Activated naive CD8-positive, alpha-beta T cell treated with anti-CD3 and anti-CD28 coated beads, Interleukin-2, amount 50 U/mL, for 24 hours (primary cell): ENCODE measurements around the gene PCDHGA9.
"Not testable (repeated sequence)": the region's sequence is repeated elsewhere in the genome, so short reads cannot be mapped to it uniquely, and the experiment has no call there.

Source experiments
- ATAC-seq: fragments of 150-1000 bp; cut with Tn5 transposase; one replicate; pipeline ENCODE4 v1.10.0; 2021
- DNase-seq: peaks from one replicate; pipeline ENCODE4 v3.0.0; 2021
- H3K27ac Mint-ChIP-seq: one replicate; pipeline ENCODE4 v1.8.0; 2021; ENCODE audit warnings: mild to moderate bottlenecking, mixed read lengths
- H3K27me3 Mint-ChIP-seq: one replicate; pipeline ENCODE4 v1.8.0; 2021; ENCODE audit warnings: mixed read lengths
- H3K36me3 Mint-ChIP-seq: one replicate; pipeline ENCODE4 v1.8.0; 2021; ENCODE audit warnings: low read depth, mixed read lengths
- H3K4me1 Mint-ChIP-seq: one replicate; pipeline ENCODE4 v1.8.0; 2021; ENCODE audit warnings: mixed read lengths
- H3K4me3 Mint-ChIP-seq: one replicate; pipeline ENCODE4 v1.8.0; 2021; ENCODE audit warnings: mild to moderate bottlenecking, moderate library complexity, mixed read lengths
- H3K9me3 Mint-ChIP-seq: one replicate; pipeline ENCODE4 v1.8.0; 2021; ENCODE audit warnings: mixed read lengths

Gene PCDHGA9

DNA sequence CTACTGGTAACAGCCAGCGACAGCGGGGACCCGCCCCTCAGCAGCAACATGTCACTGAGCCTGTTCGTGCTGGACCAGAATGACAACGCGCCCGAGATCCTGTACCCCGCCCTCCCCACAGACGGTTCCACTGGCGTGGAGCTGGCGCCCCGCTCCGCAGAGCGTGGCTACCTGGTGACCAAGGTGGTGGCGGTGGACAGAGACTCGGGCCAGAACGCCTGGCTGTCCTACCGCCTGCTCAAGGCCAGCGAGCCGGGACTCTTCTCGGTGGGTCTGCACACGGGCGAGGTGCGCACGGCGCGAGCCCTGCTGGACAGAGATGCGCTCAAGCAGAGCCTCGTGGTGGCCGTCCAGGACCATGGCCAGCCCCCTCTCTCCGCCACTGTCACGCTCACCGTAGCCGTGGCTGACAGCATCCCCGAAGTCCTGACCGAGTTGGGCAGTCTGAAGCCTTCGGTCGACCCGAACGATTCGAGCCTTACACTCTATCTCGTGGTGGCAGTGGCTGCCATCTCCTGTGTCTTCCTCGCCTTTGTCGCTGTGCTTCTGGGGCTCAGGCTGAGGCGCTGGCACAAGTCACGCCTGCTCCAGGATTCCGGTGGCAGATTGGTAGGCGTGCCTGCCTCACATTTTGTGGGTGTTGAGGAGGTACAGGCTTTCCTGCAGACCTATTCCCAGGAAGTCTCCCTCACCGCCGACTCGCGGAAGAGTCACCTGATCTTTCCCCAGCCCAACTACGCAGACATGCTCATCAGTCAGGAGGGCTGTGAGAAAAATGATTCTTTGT is 8.0 kb upstream of the PCDHGA9 start:
- H3K27ac Mint-ChIP-seq, DNase-seq, H3K4me3 Mint-ChIP-seq, H3K4me1 Mint-ChIP-seq, ATAC-seq: not testable (repeated sequence)
- H3K36me3 Mint-ChIP-seq: peaks cover 18% of the 10 kb centered on the region
- H3K27me3 Mint-ChIP-seq: peaks cover 69% of the 10 kb centered on the region
- H3K9me3 Mint-ChIP-seq: peaks cover 41% of the 10 kb centered on the region

DNA sequence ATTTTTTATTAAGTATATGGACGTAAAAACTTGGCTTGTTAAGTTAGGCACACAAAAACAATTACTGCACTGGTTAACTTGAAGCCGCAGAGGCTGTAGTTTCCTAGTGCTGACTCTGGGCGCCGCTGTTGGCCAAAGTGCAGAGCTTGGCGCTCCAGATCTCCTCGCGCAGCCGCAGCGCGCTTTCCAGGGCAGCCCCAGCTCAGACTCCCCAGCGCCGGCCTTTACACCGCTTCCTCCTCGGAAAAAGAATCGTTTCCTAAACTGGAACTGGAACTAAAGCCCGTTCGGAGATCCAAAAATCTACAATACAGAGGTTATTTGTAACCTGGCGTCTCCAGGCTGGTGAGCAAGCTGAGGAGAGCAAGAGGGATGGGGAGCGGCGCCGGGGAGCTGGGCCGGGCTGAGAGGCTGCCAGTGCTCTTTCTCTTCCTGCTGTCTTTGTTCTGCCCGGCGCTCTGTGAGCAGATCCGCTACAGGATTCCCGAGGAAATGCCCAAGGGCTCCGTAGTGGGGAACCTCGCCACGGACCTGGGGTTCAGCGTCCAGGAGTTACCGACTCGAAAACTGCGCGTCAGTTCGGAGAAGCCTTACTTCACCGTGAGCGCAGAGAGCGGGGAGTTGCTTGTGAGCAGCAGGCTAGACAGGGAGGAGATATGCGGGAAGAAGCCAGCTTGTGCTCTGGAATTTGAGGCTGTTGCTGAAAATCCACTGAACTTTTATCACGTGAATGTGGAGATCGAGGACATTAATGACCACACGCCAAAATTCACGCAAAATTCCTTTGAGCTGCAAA is 4.6 kb upstream of the PCDHGA9 start, which contains the start of gene PCDHGB5:
Gene PCDHGB5, plus strand, starts transcription at position 192 of the 796 bp plus-strand sequence. Its CDS starts 181 bp downstream, at position 373.
- Mint-ChIP-seq H3K27me3 (peaks cover 64% of the 10 kb centered on the region), H3K36me3 (peaks cover 17% of the 10 kb centered on the region), H3K4me3 (peak within 1 kb of the TSS; percentile 42), H3K9me3 (peaks cover 29% of the 10 kb centered on the region)
- not testable (repeated sequence) for H3K27ac Mint-ChIP-seq, DNase-seq, H3K4me1 Mint-ChIP-seq
- peak; percentile 54 for ATAC-seq

DNA sequence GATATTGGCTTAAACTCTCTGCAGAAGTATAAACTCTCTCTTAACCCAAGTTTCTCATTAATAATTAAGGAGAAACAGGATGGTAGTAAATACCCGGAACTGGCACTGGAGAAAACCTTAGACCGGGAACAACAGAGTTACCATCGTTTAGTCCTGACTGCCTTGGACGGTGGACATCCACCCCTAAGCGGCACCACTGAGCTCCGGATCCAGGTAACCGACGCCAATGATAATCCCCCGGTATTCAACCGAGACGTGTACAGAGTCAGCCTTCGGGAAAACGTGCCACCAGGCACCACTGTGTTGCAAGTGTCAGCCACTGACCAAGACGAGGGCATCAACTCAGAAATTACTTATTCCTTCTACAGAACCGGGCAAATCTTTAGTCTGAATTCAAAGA is 4.0 kb upstream of the PCDHGA9 start:
- no peaks in the 10 kb centered on the region for H3K4me1 Mint-ChIP-seq
- H3K27me3 Mint-ChIP-seq: peaks cover 64% of the 10 kb centered on the region
- no peak overlapping the region for H3K27ac Mint-ChIP-seq
- H3K9me3 Mint-ChIP-seq: peaks cover 27% of the 10 kb centered on the region
- peaks cover 16% of the 10 kb centered on the region for H3K36me3 Mint-ChIP-seq
- no peak for ATAC-seq
- no peak overlapping the region for H3K4me3 Mint-ChIP-seq
- DNase-seq: no peak

DNA sequence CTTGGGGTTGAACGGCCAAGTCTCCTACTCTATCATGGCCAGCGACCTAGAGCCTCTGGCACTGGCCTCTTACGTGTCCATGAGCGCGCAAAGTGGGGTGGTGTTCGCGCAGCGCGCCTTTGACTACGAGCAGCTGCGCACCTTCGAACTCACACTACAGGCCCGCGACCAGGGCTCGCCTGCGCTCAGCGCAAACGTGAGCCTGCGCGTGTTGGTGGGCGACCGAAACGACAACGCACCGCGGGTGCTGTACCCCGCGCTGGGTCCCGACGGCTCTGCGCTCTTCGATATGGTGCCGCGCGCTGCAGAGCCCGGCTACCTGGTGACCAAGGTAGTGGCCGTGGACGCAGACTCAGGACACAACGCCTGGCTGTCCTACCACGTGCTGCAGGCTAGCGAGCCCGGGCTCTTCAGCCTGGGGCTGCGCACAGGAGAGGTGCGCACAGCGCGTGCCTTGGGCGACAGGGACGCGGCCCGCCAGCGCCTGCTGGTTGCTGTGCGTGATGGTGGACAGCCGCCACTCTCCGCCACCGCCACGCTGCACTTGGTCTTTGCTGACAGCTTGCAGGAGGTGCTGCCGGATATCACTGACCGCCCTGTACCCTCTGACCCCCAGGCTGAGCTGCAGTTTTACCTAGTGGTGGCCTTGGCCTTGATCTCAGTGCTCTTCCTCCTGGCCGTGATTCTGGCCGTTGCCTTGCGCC is 2.9 kb upstream of the PCDHGA9 start:
- no peak overlapping the region for H3K4me3 Mint-ChIP-seq
- no peaks in the 10 kb centered on the region for H3K4me1 Mint-ChIP-seq
- no peak overlapping the region for H3K27ac Mint-ChIP-seq
- H3K27me3 Mint-ChIP-seq: peaks cover 67% of the 10 kb centered on the region
- H3K36me3 Mint-ChIP-seq: peaks cover 14% of the 10 kb centered on the region
- DNase-seq: no peak
- no peak for ATAC-seq
- H3K9me3 Mint-ChIP-seq: peaks cover 24% of the 10 kb centered on the region

DNA sequence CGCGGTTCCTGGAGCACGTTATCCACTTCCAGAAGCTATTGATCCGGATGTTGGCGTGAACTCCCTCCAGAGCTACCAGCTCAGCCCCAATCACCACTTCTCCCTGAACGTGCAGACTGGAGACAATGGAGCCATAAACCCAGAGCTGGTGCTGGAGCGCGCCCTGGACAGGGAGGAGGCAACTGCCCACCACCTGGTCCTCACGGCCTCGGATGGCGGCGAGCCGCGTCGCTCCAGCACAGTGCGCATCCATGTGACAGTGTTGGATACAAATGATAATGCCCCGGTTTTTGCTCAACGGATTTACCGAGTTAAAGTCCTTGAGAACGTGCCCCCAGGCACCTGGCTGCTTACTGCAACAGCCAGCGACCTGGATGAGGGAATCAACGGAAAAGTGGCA is 809 bp downstream of the PCDHGA9 start:
- no peaks in the 10 kb centered on the region for H3K4me1 Mint-ChIP-seq
- peaks cover 29% of the 10 kb centered on the region for H3K9me3 Mint-ChIP-seq
- H3K27me3 Mint-ChIP-seq: peaks cover 72% of the 10 kb centered on the region
- ATAC-seq (no peak), DNase-seq (no peak)
- H3K27ac Mint-ChIP-seq: no peak overlapping the region
- peaks cover 13% of the 10 kb centered on the region for H3K36me3 Mint-ChIP-seq
- no peak overlapping the region for H3K4me3 Mint-ChIP-seq

DNA sequence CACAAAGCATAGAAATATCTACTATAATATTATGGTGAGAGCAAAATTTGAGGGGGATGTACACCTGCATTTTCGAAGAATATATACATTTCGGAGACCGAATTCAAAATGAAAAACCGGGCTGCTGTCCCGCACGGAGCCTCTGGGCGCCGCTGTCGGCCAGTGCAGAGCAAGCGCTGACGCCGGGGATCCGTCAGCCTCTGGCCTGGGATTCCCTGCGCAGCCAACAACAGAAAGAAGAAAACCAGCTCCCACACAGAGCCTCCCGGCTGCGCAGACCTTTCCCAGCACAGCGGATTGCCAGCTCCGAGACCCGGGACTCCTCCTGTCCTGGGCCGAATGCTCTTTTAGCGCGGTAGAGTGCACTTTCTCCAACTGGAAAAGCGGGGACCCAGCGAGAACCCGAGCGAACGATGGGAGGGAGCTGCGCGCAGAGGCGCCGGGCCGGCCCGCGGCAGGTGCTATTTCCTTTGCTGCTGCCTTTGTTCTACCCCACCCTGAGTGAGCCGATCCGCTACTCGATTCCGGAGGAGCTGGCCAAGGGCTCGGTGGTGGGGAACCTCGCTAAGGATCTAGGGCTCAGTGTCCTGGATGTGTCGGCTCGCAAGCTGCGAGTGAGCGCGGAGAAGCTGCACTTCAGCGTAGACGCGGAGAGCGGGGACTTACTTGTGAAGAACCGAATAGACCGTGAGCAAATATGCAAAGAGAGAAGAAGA is 5.4 kb downstream of the PCDHGA9 start, which contains the start of gene PCDHGB6:
Gene PCDHGB6, plus strand, starts transcription at position 232 of the 716 bp plus-strand sequence. Its CDS starts 182 bp downstream, at position 414.
- Mint-ChIP-seq H3K4me3 (peak within 1 kb of the TSS; percentile 51), H3K27me3 (peaks cover 77% of the 10 kb centered on the region), H3K9me3 (peaks cover 28% of the 10 kb centered on the region), H3K36me3 (peaks cover 17% of the 10 kb centered on the region)
- H3K4me1 Mint-ChIP-seq, H3K27ac Mint-ChIP-seq, ATAC-seq: not testable (repeated sequence)
- peak; percentile 44 for DNase-seq

DNA sequence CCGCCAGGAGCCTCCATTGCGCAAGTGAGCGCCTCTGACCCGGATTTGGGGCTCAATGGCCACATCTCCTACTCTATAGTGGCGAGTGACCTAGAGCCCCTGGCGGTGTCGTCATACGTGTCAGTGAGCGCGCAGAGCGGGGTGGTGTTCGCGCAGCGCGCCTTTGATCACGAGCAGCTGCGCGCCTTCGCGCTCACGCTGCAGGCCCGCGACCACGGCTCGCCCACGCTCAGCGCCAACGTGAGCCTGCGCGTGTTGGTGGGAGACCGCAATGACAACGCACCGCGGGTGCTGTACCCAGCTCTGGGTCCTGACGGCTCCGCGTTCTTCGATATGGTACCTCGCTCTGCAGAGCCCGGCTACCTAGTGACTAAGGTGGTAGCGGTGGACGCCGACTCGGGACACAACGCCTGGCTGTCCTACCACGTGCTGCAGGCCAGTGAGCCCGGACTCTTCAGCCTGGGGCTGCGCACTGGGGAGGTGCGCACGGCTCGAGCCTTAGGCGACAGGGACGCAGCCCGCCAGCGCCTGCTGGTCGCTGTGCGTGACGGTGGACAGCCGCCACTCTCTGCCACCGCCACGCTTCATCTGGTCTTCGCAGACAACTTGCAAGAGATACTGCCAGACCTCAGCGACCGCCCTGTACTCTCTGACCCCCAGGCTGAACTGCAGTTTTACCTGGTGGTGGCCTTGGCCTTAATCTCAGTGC is 7.2 kb downstream of the PCDHGA9 start:
- Mint-ChIP-seq H3K4me1 (peaks cover 13% of the 10 kb centered on the region), H3K9me3 (peaks cover 31% of the 10 kb centered on the region), H3K27ac (no peak overlapping the region), H3K27me3 (peaks cover 78% of the 10 kb centered on the region), H3K4me3 (no peak overlapping the region), H3K36me3 (peaks cover 21% of the 10 kb centered on the region)
- ATAC-seq (no peak), DNase-seq (no peak)

DNA sequence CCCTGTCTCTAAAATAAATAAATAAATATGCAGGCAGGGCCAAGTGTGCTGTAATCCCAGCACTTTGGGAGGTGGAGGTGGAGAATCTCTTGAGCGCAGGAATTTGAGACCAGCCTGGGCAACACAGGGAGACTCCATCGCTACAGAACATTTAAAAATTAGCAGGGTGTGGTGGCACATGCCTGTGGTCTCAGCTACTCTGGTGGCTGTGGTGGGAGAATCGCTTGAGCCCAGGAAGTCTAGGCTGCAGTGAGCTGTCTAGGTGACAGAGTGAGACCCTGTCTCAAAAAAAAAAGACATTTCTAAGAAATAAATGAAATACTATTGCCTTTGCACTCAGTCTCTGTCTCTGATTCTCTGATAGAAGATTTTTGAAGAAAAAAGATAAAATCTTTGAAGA is 9.0 kb downstream of the PCDHGA9 start:
- H3K4me1 Mint-ChIP-seq: peaks cover 17% of the 10 kb centered on the region

DNA sequence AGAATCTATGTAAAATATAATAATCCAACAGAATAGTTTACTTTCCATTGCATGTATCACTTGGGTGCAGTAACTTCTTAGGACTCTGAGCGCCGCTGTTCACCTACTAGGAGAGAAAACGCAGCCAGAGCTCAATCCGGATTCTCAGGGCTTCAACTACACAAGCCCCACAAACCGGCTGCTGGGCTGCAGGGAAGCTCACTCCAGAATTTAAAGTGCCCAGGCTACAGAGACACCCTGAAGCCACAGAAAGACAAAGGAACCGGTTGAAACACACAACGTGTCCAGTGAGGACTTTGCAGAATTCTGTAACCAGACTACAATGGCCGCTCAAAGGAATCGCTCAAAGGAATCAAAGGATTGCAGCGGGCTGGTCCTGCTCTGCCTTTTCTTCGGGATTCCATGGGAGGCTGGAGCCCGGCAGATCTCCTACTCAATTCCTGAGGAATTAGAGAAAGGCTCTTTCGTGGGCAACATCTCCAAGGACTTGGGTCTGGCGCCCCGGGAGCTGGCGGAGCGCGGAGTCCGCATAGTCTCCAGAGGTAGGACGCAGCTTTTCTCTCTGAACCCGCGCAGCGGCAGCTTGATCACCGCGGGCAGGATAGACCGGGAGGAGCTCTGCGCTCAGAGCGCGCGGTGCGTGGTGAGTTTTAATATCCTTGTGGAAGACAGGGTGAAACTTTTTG is 10.4 kb downstream of the PCDHGA9 start, which contains the start of gene PCDHGA10:
Gene PCDHGA10, plus strand, starts transcription at position 134 of the 686 bp plus-strand sequence. Its CDS starts 189 bp downstream, at position 323.
- peaks cover 71% of the 10 kb centered on the region for H3K27me3 Mint-ChIP-seq
- H3K27ac Mint-ChIP-seq: peak within 1 kb of the TSS; percentile 8
- ATAC-seq (peak; percentile 65), DNase-seq (peak; percentile 52)
- peak within 1 kb of the TSS; percentile 74 for H3K4me3 Mint-ChIP-seq
- peaks cover 22% of the 10 kb centered on the region for H3K4me1 Mint-ChIP-seq
- peaks cover 31% of the 10 kb centered on the region for H3K9me3 Mint-ChIP-seq
- peaks cover 28% of the 10 kb centered on the region for H3K36me3 Mint-ChIP-seq

More for the DNA sequence above, 9.0 kb downstream of the PCDHGA9 start:
- peaks cover 26% of the 10 kb centered on the region for H3K36me3 Mint-ChIP-seq
- H3K27me3 Mint-ChIP-seq: peaks cover 76% of the 10 kb centered on the region
- H3K4me3 Mint-ChIP-seq: no peak overlapping the region
- DNase-seq (no peak), ATAC-seq (no peak)
- H3K27ac Mint-ChIP-seq: no peak overlapping the region
- peaks cover 33% of the 10 kb centered on the region for H3K9me3 Mint-ChIP-seq

DNA sequence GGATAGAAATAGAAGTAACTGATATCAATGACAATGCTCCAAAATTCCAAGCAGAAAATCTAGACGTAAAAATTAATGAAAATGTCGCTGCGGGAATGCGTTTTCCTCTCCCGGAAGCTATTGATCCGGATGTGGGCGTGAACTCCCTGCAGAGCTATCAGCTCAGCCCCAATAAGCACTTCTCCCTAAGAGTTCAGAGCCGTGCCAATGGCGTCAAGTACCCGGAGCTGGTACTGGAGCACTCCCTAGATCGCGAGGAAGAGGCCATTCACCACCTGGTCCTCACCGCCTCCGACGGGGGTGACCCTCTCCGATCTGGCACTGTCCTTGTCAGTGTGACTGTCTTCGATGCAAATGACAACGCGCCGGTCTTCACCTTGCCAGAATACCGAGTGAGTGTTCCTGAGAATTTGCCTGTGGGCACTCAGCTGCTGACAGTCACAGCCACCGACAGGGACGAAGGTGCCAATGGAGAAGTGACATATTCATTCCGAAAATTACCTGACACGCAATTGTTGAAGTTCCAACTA is 11.0 kb downstream of the PCDHGA9 start:
- Mint-ChIP-seq H3K9me3 (peaks cover 33% of the 10 kb centered on the region), H3K36me3 (peaks cover 30% of the 10 kb centered on the region)
- ATAC-seq: no peak

DNA sequence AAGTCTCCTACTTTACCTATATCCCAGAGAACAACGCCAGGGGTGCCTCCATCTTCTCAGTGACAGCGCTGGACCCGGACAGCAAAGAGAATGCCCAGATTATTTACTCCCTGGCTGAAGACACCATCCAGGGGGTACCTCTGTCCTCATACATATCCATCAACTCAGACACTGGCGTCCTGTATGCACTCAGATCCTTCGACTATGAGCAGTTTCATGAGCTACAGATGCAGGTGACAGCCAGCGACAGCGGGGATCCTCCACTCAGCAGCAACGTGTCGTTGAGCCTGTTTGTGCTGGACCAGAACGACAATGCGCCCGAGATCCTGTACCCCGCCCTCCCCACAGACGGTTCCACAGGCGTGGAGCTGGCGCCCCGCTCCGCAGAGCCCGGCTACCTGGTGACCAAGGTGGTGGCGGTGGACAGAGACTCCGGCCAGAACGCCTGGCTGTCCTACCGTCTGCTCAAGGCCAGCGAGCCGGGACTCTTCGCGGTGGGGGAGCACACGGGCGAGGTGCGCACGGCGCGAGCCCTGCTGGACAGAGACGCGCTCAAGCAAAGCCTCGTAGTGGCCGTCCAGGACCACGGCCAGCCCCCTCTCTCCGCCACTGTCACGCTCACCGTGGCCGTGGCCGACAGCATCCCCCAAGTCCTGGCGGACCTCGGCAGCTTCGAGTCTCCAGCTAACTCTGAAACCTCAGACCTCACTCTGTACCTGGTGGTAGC is 12.1 kb downstream of the PCDHGA9 start:
- Mint-ChIP-seq H3K9me3 (peaks cover 30% of the 10 kb centered on the region), H3K27me3 (peaks cover 70% of the 10 kb centered on the region), H3K36me3 (peaks cover 28% of the 10 kb centered on the region), H3K4me1 (peaks cover 24% of the 10 kb centered on the region)
- not testable (repeated sequence) for H3K27ac Mint-ChIP-seq, DNase-seq, ATAC-seq, H3K4me3 Mint-ChIP-seq

More for the DNA sequence above, 11.0 kb downstream of the PCDHGA9 start:
- H3K4me3 Mint-ChIP-seq: peak overlapping the region; percentile 74
- no peak for DNase-seq
- peaks cover 24% of the 10 kb centered on the region for H3K4me1 Mint-ChIP-seq
- H3K27ac Mint-ChIP-seq: peak overlapping the region; percentile 8
- H3K27me3 Mint-ChIP-seq: peaks cover 72% of the 10 kb centered on the region

DNA sequence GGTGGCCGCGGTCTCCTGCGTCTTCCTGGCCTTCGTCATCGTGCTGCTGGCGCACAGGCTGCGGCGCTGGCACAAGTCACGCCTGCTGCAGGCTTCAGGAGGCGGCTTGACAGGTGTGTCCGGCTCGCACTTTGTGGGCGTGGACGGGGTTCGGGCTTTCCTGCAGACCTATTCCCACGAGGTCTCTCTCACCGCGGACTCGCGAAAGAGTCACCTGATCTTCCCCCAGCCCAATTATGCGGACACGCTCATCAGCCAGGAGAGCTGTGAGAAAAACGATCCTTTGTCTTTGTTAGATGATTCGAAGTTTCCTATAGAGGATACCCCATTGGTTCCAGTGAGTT is 12.7 kb downstream of the PCDHGA9 start:
- ATAC-seq, H3K4me3 Mint-ChIP-seq, DNase-seq, H3K27ac Mint-ChIP-seq: not testable (repeated sequence)
- Mint-ChIP-seq H3K4me1 (peaks cover 24% of the 10 kb centered on the region), H3K36me3 (peaks cover 29% of the 10 kb centered on the region), H3K9me3 (peaks cover 33% of the 10 kb centered on the region), H3K27me3 (peaks cover 73% of the 10 kb centered on the region)
